Omental fat pad (tissue), 4 donors: ENCODE results near the gene ULK2. TPM values are rescaled to one million over a fixed set of nuclear protein-coding genes. Genes with fewer than 3 reads are reported as not detected.

Source experiments
- ATAC-seq: fragments of 150-250 bp; one replicate; pipeline ENCODE4 v1.9.1; 2016; ENCODE audit warnings: mild to moderate bottlenecking, moderate library complexity; ENCODE audit not compliant: low FRiP score
- DNase-seq: peaks from one replicate; pipeline ENCODE4 v3.0.0-alpha.2; 2019; ENCODE audit warnings: low spot score
- total RNA-seq, 4 donors: library from RNA; depleted of rRNA; stranded (reverse); fragments of >200 nt; gene quantifications; one replicate each; pipeline ENCODE4 v1.1.0, GENCODE V29; 2016
- TF ChIP-seq, protein P1 (sequence below), 3 donors: fragments of 450-650 bp; IDR thresholded peaks; one replicate each; pipeline ENCODE4 v1.5.1; 2016 to 2017; ENCODE audit warnings: antibody characterized with exemption in 3 of 3, mild to moderate bottlenecking in 3 of 3, moderate library complexity in 2 of 3

ULK2 gene
- total RNA-seq, 4 donors from 2014 or later = 18.9 to 35.8 (median 26.5) TPM

DNA sequence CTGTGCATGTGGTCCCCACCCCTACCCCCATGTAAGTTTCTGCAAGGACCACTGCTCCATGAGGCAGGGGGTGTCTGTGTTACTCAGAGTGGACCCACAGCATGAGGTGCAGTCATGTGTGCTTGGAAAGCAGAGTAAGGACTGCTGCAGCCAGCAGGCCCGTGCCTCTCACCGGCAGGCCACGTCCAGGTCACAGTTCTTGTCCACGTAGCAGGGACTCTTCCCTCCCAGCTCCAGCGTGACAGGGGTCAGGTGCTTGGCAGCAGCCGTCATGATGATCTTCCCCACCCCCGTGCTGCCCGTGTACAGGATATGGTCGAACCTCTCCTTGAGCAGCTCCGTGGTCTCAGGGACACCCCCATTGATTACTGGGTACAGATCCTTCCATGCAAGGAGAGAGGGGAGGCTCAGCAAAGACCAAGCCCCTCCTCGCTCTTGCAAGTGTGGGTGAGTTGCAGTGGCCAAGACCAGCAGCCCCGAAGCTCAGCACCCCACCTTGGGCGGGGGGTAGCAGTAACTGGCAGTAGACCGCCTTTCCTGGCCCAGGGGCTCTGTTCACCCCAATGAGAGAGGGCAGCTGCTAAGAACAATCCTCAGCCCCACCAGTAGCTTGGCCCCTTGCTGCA lies 125.8 kb downstream of the ULK2 start:
- DNase-seq (no peak), ATAC-seq (no peak)
- TF ChIP-seq, protein P1, sequence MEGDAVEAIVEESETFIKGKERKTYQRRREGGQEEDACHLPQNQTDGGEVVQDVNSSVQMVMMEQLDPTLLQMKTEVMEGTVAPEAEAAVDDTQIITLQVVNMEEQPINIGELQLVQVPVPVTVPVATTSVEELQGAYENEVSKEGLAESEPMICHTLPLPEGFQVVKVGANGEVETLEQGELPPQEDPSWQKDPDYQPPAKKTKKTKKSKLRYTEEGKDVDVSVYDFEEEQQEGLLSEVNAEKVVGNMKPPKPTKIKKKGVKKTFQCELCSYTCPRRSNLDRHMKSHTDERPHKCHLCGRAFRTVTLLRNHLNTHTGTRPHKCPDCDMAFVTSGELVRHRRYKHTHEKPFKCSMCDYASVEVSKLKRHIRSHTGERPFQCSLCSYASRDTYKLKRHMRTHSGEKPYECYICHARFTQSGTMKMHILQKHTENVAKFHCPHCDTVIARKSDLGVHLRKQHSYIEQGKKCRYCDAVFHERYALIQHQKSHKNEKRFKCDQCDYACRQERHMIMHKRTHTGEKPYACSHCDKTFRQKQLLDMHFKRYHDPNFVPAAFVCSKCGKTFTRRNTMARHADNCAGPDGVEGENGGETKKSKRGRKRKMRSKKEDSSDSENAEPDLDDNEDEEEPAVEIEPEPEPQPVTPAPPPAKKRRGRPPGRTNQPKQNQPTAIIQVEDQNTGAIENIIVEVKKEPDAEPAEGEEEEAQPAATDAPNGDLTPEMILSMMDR (IDR thresholded peaks at IDR 0.05) = no peak

DNA sequence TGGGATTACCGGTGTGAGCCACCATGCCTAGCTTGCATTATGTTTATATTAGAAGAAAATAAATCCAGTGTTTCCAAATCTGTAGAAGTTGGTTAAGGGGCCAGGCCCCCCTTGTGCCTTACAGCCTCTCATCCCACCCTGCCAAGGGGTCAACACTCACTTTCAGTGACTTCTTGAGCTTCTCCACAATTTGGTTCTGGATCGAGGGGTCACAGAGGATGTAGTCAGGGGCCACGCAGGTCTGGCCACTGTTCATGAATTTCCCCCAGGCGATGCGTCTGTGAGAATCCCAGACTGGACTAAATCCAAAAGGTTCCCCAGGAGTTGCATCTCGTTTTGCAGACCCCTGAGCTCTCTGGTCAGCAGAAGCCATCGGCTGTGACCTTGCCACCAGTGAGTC lies 126.8 kb downstream of the ULK2 start:
- TF ChIP-seq, protein P1 (IDR thresholded peaks at IDR 0.05) = no peak
- DNase-seq = no peak
- no peak for ATAC-seq

DNA sequence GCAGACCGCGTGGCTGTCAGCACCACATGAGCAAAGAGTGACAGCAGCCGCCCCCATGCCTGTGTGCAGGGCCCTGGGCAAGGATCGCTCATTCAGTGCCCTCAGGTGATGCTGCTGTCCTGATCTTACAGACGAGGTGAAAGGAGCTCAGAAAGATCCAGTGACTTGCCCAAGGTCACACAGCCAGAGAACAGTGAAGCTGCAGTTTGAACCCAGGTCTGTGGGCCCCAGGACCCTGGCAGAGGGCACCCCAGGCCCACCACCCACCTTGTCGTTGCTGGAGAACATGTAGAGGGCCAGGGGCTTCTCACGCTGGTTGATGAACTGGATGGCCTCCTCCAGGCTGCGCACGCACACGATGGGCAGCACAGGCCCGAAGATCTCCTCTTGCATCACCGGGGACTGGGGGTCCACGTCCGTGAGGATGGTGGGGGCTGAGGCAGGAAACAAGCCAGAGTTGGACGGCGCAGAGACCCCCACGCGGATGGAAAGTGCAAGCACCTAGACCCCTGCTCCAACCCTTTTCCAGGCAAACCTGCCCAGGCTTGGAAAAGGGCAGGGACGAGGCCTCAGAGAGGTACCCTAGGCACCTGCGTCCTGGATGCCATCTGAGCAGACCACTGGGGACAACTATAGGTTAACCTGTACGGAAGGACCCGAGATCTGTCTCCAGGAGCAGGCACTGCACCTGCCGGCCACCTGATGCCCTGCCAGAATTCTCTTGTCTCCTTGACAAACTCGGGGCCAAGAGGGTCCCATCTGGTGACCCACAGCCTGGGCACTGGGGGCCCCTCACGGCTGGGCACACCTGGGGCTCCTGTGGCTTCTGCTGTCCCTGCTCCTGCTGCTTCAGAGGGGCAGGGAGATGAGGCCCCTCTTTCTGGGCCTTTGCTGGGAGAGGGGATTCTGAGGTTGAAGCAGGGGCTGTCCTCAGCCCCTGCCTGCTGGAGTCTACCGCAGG lies 128.2 kb downstream of the ULK2 start:
- DNase-seq (no peak), ATAC-seq (no peak)
- TF ChIP-seq, protein P1 (IDR thresholded peaks at IDR 0.05) = no peak

DNA sequence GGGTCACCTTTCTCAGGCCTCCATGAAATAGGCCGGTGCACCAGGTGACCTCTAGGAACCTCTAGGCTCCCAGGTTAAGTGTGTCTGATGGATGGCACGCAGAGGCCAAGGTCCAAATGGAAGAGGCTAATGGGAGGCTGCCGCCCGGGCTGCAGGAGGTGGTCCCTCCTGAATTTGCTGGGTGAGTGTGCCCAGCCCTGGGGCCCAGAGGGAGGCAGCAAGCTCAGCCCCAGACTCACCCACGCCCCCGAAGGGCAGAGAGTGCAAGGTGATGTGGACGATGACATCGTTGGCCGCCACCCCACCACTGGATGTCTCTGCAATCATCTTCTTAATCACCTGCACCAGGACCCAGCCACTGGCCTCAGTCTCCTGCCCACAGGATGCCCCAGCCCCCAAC lies 129.0 kb downstream of the ULK2 start:
- ATAC-seq = no peak
- DNase-seq = no peak

DNA sequence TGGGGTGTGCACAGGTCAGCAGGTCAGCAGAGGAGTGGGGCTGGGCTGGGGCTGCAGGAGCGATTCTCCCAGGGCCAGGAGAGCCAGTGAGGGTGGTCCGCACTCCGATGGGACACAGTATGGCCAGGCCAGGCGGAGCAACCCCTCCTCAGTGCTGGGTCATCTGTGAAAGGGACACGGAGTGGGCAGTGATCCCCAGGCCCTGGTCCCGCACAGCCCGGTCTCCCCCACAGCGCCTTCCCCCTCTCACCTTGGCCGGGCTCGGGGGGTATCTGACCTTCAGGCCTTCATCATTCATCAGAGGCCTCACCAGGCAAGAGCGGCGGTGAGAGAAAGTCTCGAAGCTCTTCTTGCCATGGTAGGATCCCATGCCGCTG lies 129.7 kb downstream of the ULK2 start:
- DNase-seq = no peak
- no peak for ATAC-seq
- TF ChIP-seq, protein P1 (IDR thresholded peaks at IDR 0.05) = no peak

More for the DNA sequence above, 129.0 kb downstream of the ULK2 start:
- TF ChIP-seq, protein P1 (IDR thresholded peaks at IDR 0.05) = no peak

DNA sequence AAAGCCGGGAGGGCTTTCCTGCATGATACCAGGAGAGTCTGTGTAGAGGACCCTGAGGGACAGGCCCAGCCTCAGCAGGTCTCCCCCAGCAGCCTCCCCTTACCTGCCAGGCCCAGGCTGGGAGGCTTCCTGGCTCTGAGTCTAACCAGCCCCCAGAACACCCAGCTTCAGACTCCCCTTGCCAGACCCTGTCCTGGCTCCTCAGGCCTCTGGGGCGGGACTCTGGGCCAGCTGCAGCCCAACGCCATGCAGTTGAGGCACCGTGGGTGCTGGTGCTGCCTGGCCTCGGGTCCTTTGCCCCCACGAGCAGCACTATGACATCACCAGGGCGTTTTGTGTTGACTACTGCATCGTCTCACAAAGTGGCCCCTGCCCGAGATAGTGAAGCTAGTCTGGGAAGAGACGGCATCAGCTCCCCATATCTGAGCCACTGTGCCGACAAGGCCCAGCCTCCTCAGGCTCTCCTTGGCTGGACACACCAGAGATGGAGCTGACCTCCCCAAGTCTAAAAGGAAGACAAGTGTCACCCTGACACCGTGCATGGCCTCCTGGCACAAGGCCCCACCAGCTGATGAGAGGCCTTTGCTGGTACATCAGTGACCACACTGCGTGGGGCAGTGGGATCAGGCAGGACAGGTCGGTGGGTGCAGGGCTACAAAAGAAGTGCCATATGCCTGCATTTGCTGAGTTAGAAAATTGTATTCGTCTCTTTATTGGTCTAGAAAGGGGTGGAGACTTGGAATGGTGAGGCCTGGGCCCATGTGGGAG lies 130.2 kb downstream of the ULK2 start:
- no peak for ATAC-seq

More for the DNA sequence above, 130.2 kb downstream of the ULK2 start:
- TF ChIP-seq, protein P1 (IDR thresholded peaks at IDR 0.05) = no peak
- DNase-seq = no peak
